GM18508 (cell line): Measurements from ENCODE around the gene JMJD4.

ENCODE experiments used
- ATAC-seq: cut with Tn5 transposase; IDR thresholded peaks from one replicate; pipeline ENCODE4 v1.9.1; 2021; ENCODE audit warnings: moderate number of reproducible peaks; ENCODE audit not compliant: insufficient read depth, unreplicated experiment

Gene JMJD4

GRCh38 chr1:227769047-227769935 lies 34.2 kb upstream of the JMJD4 start:
- no peak for ATAC-seq

- ATAC-seq, result no peak
Observed at GRCh38 chr1:227768640-227769039, 33.5 kb upstream of the JMJD4 start.

GRCh38 chr1:227768125-227768439 lies 33.0 kb upstream of the JMJD4 start:
- ATAC-seq, result no peak

- no peak for ATAC-seq
Observed at GRCh38 chr1:227767401-227768124, 32.5 kb upstream of the JMJD4 start.

GRCh38 chr1:227766653-227767277 lies 31.7 kb upstream of the JMJD4 start:
- no peak for ATAC-seq

GRCh38 chr1:227766015-227766634 lies 31.0 kb upstream of the JMJD4 start:
- ATAC-seq, result no peak

GRCh38 chr1:227765261-227766014 lies 30.3 kb upstream of the JMJD4 start:
- ATAC-seq, result no peak

GRCh38 chr1:227764019-227764391 lies 28.9 kb upstream of the JMJD4 start:
- no peak for ATAC-seq

GRCh38 chr1:227763246-227764018 lies 28.3 kb upstream of the JMJD4 start:
- no peak for ATAC-seq

- peak; percentile 44 for ATAC-seq
Observed at GRCh38 chr1:227762231-227762911, 27.3 kb upstream of the JMJD4 start.

- no peak for ATAC-seq
Observed at GRCh38 chr1:227761621-227762230, 26.6 kb upstream of the JMJD4 start.

- no peak for ATAC-seq
Observed at GRCh38 chr1:227760377-227760776, 25.3 kb upstream of the JMJD4 start.

GRCh38 chr1:227759341-227760300 lies 24.5 kb upstream of the JMJD4 start:
- ATAC-seq, result no peak

GRCh38 chr1:227758366-227758765 lies 23.3 kb upstream of the JMJD4 start:
- no peak for ATAC-seq

- no peak for ATAC-seq
Observed at GRCh38 chr1:227757781-227758180, 22.7 kb upstream of the JMJD4 start.

- no peak for ATAC-seq
Observed at GRCh38 chr1:227756172-227756959, 21.3 kb upstream of the JMJD4 start.

- ATAC-seq, result no peak
Observed at GRCh38 chr1:227754958-227755357, 19.9 kb upstream of the JMJD4 start.
